A172 (cell line): ENCODE data around the gene ATXN2L. TPM values are rescaled to one million over a fixed set of nuclear protein-coding genes. Genes with fewer than 3 reads are reported as not detected.

Experiments
- total RNA-seq: library from RNA; depleted of rRNA; stranded (reverse); fragments of >200 nt; shearing (Covaris generic); gene quantifications from 2 replicates; pipeline ENCODE4 v1.2.3, GENCODE V29; 2014; rRNA removed

Gene ATXN2L
- total RNA-seq, 1 experiment from 2014 or later, result 39.4 TPM

Other genes starting within 250 kb of the ATXN2L start
- gene SULT1A2, start 225.9 kb upstream of the ATXN2L start, total RNA-seq, result 0.17 and 0.21 TPM in 2 replicates
- 94.4 and 111 TPM in 2 replicates for gene SULT1A1, start 213.0 kb upstream of the ATXN2L start, total RNA-seq
- gene NPIPB8, start 184.9 kb upstream of the ATXN2L start, total RNA-seq, result 0.14 TPM in 1 of 2 replicates, not detected in the other
- 84.7 and 109 TPM in 2 replicates for gene EIF3C, start 111.5 kb upstream of the ATXN2L start, total RNA-seq
- 0.83 TPM in 1 of 2 replicates, not detected in the other for gene NPIPB9, start 71.2 kb upstream of the ATXN2L start, total RNA-seq
- 197 and 225 TPM in 2 replicates for gene TUFM, start 23.3 kb downstream of the ATXN2L start, total RNA-seq
- gene SH2B1, start 40.8 kb downstream of the ATXN2L start, total RNA-seq, result 17.1 and 19.3 TPM in 2 replicates
- gene ATP2A1, start 55.5 kb downstream of the ATXN2L start, total RNA-seq, result 0.14 and 1.1 TPM in 2 replicates
- 46.0 and 64.3 TPM in 2 replicates for gene RABEP2, start 102.2 kb downstream of the ATXN2L start, total RNA-seq
- gene CD19, start 109.0 kb downstream of the ATXN2L start, total RNA-seq, result not detected in 2 replicates
- gene NFATC2IP, start 127.9 kb downstream of the ATXN2L start, total RNA-seq, result 27.2 and 28.1 TPM in 2 replicates
- 44.7 and 49.9 TPM in 2 replicates for gene SPNS1, start 151.8 kb downstream of the ATXN2L start, total RNA-seq
- gene LAT, start 162.1 kb downstream of the ATXN2L start, total RNA-seq, result 42.7 and 77.4 TPM in 2 replicates